Measurements from ENCODE around the gene SUPT4H1. TPM values are rescaled to one million over a fixed set of nuclear protein-coding genes. Genes with fewer than 3 reads are reported as not detected.

Gene SUPT4H1
- total and polyA plus RNA-seq, 2 of the 4 experiments (the other 2 are of a cell fraction) = 51.6 to 129 TPM

DNA sequence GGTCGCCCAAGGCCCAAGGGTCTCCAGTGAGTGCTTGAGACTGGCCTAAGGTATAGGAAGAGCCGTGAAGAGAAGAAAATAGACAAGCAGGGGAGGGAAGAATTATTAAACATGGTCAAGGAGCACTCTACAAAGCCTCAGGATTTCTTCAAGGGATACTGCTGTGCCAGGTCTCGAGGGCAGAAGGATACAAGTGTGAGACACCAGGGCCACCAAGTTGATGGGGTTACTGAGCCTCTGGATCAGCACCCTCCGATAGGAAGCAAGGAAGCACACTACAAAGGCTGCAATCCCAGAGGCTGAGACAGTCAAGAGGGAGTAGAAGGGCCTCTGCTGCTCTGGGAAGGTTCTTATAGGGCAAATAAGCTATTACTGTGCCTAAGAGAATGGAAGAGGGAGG, 6.5 kb downstream of the SUPT4H1 start:
- no peaks in the 10 kb centered on the region for H3K9me3 ChIP-seq (ENCODE audit: control insufficient read depth, insufficient read depth, low read length)
- H3K4me3 ChIP-seq (ENCODE audit: insufficient read depth, low read depth, low read length) = no peak overlapping the region
- no peak for DNase-seq
- H2AK9ac ChIP-seq (replicated peaks; ENCODE audit: low read depth, low read length, poor library complexity) = no peak overlapping the region
- ATAC-seq (ENCODE audit: low read depth) = no peak
- no peak overlapping the region for H3K56ac ChIP-seq (ENCODE audit: extremely low read depth, insufficient read depth, low read length)
- no peak overlapping the region for H3K18ac ChIP-seq (ENCODE audit: low read depth, low read length)
- in situ Hi-C loops (cut with MboI; ENCODE audit: low sequenced_read_pairs) = loop anchor here (25.0 kb wide), 1 partner anchor 483 kb away; the partner anchor contains the start of gene MRPS23
- WGBS, 2 experiments (ENCODE audit: extremely low coverage in 2 of 2, insufficient read length in 1 of 2) = 100% methylated on average over 1 of the region's 4 CpGs; no CpG with 5 or more reads in 1 of the 2 experiments
- H2BK20ac ChIP-seq (ENCODE audit: low read depth, low read length) = no peak overlapping the region
- H2BK5ac ChIP-seq (ENCODE audit: low read depth, low read length, poor library complexity, severe bottlenecking) = no peak overlapping the region
- H3K14ac ChIP-seq (replicated peaks; ENCODE audit: low read depth, low read length) = no peak overlapping the region
- no peak overlapping the region for H4K5ac ChIP-seq (ENCODE audit: low read depth, low read length)
- intact Hi-C loops (cut with micrococcal nuclease) = no loop called here
- no peaks in the 10 kb centered on the region for H3K4me1 ChIP-seq (ENCODE audit: control insufficient read depth, insufficient read depth, low read length)
- no peak overlapping the region for H3K4me2 ChIP-seq (ENCODE audit: low read depth, low read length)
- H3K9me1 ChIP-seq (ENCODE audit: insufficient read depth, low read length) = peaks cover 7% of the 10 kb centered on the region; the same call in 1 of the 2 replicates
- CTCF ChIA-PET = interaction anchor here (1.6 kb wide), 1 partner anchor 8 kb away, joined by 4 read pairs; no protein-coding TSS in a partner anchor
- TF ChIP-seq MAZ (IDR thresholded peaks at IDR 0.05; ENCODE audit: borderline replicate concordance, low read depth, low read length) (no peak), RAD21 (IDR thresholded peaks at IDR 0.05; ENCODE audit: low read length) (no peak), MXI1 (IDR thresholded peaks at IDR 0.05; ENCODE audit: borderline replicate concordance, low read depth, low read length) (no peak), RCOR1 (IDR thresholded peaks at IDR 0.05; ENCODE audit: insufficient replicate concordance, low read length) (no peak), USF2 (IDR thresholded peaks at IDR 0.05; ENCODE audit: low read depth, low read length) (no peak), FOS (IDR thresholded peaks at IDR 0.05; ENCODE audit: low read depth, low read length) (no peak), CEBPB (IDR thresholded peaks at IDR 0.05; ENCODE audit: low read depth, low read length) (no peak), CHD1 (IDR thresholded peaks at IDR 0.05; ENCODE audit: low read depth, low read length) (no peak), RFX5 (IDR thresholded peaks at IDR 0.05; ENCODE audit: low read depth, low read length) (no peak), BHLHE40 (IDR thresholded peaks at IDR 0.05; ENCODE audit: low read depth, low read length) (no peak), NFE2L2 (IDR thresholded peaks at IDR 0.05; ENCODE audit: low read depth, low read length) (no peak), SMC3 (IDR thresholded peaks at IDR 0.05; ENCODE audit: low read depth, low read length) (no peak), POLR2A (IDR thresholded peaks at IDR 0.05; ENCODE audit: low read depth, low read length) (no peak)
- no peak overlapping the region for H2BK15ac ChIP-seq (ENCODE audit: low read depth, low read length)
- H3K9ac ChIP-seq (ENCODE audit: low read depth, low read length) = no peak overlapping the region
- no TSS peak for BruUV-seq (replicated peaks)
- H2BK120ac ChIP-seq (ENCODE audit: low read depth, low read length) = no peak overlapping the region
- dilution Hi-C loops (cut with HindIII; ENCODE audit: low sequenced_read_pairs, unreplicated experiment) = no loop called here
- H3K79me1 ChIP-seq (ENCODE audit: low read depth in 1 of 2, low read length in 2 of 2) = peaks cover 9 to 13% of the 10 kb centered on the region in 2 experiments; a peak in 1 of 4 replicates
- H4K8ac ChIP-seq (ENCODE audit: low read depth in 2 of 2, low read length in 2 of 2) = no peak overlapping the region
- no peak overlapping the region for H3K27ac ChIP-seq (ENCODE audit: insufficient read depth, low read length)
- H3K23ac ChIP-seq (ENCODE audit: low read depth, low read length) = no peak overlapping the region
- H2AFZ ChIP-seq (replicated peaks; ENCODE audit: low read length, poor library complexity) = no peak overlapping the region
- no peak overlapping the region for H2AK5ac ChIP-seq (ENCODE audit: low read depth, low read length)
- H3K36me3 ChIP-seq (ENCODE audit: control insufficient read depth, insufficient read depth, low read length) = peaks cover 45% of the 10 kb centered on the region
- H3K4ac ChIP-seq (ENCODE audit: low read depth, low read length) = no peak overlapping the region
- POLR2A ChIA-PET (ENCODE audit: unreplicated experiment) = interaction anchor here (0.8 kb wide), 1 partner anchor 15 kb away, joined by 10 read pairs; no protein-coding TSS in a partner anchor
- no peaks in the 10 kb centered on the region for H4K20me1 ChIP-seq (ENCODE audit: insufficient read depth, low read length)
- H3K27me3 ChIP-seq (ENCODE audit: control insufficient read depth, insufficient read depth, low read length) = no peaks in the 10 kb centered on the region
- H4K91ac ChIP-seq (ENCODE audit: insufficient read depth, low read depth, low read length) = no peak overlapping the region

Measured in IMR-90 (cell line).